CD4-positive, alpha-beta T cell (primary cell): ENCODE data around the gene OPN3. TPM values are rescaled to one million over a fixed set of nuclear protein-coding genes. Genes with fewer than 3 reads are reported as not detected.

ENCODE experiments used
- ATAC-seq: fragments of 200-7000 bp; cut with Tn5 transposase; one replicate; pipeline ENCODE4 v1.10.0; 2022; ENCODE audit warnings: mild to moderate bottlenecking; ENCODE audit not compliant: poor library complexity
- CTCF ChIA-PET: fragments of 350-600 bp; sonication (Branson Sonifier 250); formaldehyde crosslinking; loops from one replicate; lab custom pipeline; 2021; ENCODE audit warnings: antibody characterized with exemption, inconsistent platforms; lab: Charles Lee
- POLR2A ChIA-PET: fragments of 350-600 bp; sonication (Branson Sonifier 250); formaldehyde crosslinking; loops from one replicate; lab custom pipeline; 2021; ENCODE audit warnings: antibody characterized with exemption, inconsistent platforms; lab: Charles Lee
- DNase-seq, 14 experiments: peaks; one replicate each; pipeline ENCODE4 v3.0.0-alpha.2; 2013 to 2020; ENCODE audit warnings: mixed read lengths in 2 of 14
- H3K27ac ChIP-seq, 2 donors: one replicate each; pipeline versions ENCODE4 v1.5.1 to v1.7.0; 2013; ENCODE audit warnings: low read length in 2 of 2, low read depth in 1 of 2, mild to moderate bottlenecking in 1 of 2
- H3K27me3 ChIP-seq, 2 experiments: 1 replicate in 1 of 2; 2 replicates in 1 of 2; pipeline versions ENCODE4 v1.6.1 to v1.7.0; 2013; ENCODE audit warnings: low read length in 2 of 2, control low read depth in 1 of 2, mild to moderate bottlenecking in 1 of 2, moderate library complexity in 1 of 2; ENCODE audit not compliant: insufficient read depth in 2 of 2, control insufficient read depth in 1 of 2
- H3K36me3 ChIP-seq: one replicate; pipeline ENCODE4 v1.6.1; 2013; ENCODE audit warnings: low read length, control low read depth; ENCODE audit not compliant: insufficient read depth
- H3K4me1 ChIP-seq: one replicate; pipeline ENCODE4 v1.6.1; 2013; ENCODE audit warnings: low read length, control low read depth; ENCODE audit not compliant: insufficient read depth
- H3K4me3 ChIP-seq: one replicate; pipeline ENCODE4 v1.5.1; 2013; ENCODE audit warnings: mild to moderate bottlenecking, low read length, moderate library complexity
- H3K9me3 ChIP-seq, 2 experiments: 1 replicate in 1 of 2; 2 replicates in 1 of 2; pipeline versions ENCODE4 v1.6.1 to v1.7.0; 2013; ENCODE audit warnings: low read length in 2 of 2, mild to moderate bottlenecking in 2 of 2, control low read depth in 1 of 2, moderate library complexity in 1 of 2; ENCODE audit not compliant: control insufficient read depth in 1 of 2, insufficient read depth in 1 of 2
- H3K27ac Mint-ChIP-seq: one replicate; pipeline ENCODE4 v1.8.0; 2020; ENCODE audit warnings: mixed read lengths
- H3K27me3 Mint-ChIP-seq: one replicate; pipeline ENCODE4 v1.8.0; 2021; ENCODE audit warnings: mixed read lengths
- H3K36me3 Mint-ChIP-seq: one replicate; pipeline ENCODE4 v1.8.0; 2021; ENCODE audit warnings: low read depth, mixed read lengths
- H3K4me1 Mint-ChIP-seq: one replicate; pipeline ENCODE4 v1.8.0; 2021; ENCODE audit warnings: low read depth, mixed read lengths
- H3K4me3 Mint-ChIP-seq: one replicate; pipeline ENCODE4 v1.8.0; 2020; ENCODE audit warnings: mild to moderate bottlenecking, mixed read lengths
- H3K9me3 Mint-ChIP-seq: one replicate; pipeline ENCODE4 v1.8.0; 2020; ENCODE audit warnings: mixed read lengths
- intact Hi-C, 2 experiments: fragments of 100-400 bp; cut with DNase I in 1 of 2; cut with micrococcal nuclease in 1 of 2; formaldehyde crosslinking; loops; one replicate each; pipeline versions ENCODE4 v1.15.1 to v1.9.0; 2023 to 2025; cut with DNase I, micrococcal nuclease
- total RNA-seq, 174 experiments: library from RNA in 2 of 174; stranded (reverse) in 2 of 174; gene quantifications; one replicate each; pipeline ENCODE4 v1.2.3 and lab custom pipeline; 2021 to 2026
- TF ChIP-seq, protein P1 (sequence below): fragments of 200-600 bp; IDR thresholded peaks from one replicate; pipeline ENCODE4 v1.8.0; 2022; ENCODE audit warnings: antibody characterized with exemption, mild to moderate bottlenecking

The OPN3 gene
- total RNA-seq, 2 experiments from 2014 or later, result 1.9 to 2.3 TPM

DNA sequence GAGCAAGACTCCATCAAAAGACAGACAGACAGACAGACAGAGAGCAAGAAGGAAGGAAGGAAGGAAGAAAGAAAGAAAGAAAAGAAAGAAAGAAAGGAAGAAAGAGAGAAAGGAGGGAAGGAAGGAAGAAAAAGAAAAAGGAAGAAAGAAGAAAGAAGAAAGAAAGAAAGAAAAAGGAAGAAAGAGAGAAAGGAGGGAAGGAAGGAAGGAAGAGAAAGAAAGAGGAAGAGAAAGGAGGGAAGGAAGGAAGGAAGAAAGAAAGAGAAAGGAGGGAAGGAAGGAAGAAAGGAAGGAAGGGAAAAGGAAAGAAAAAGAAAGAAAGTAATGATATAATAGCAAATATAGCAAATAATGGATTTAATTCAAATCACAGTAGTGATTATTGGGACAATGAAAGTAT, 32.7 kb downstream of the OPN3 start:
- DNase-seq (no peak), ATAC-seq (no peak)
- Mint-ChIP-seq H3K4me3 (no peak overlapping the region), H3K36me3 (peaks cover 5% of the 10 kb centered on the region), H3K4me1 (no peaks in the 10 kb centered on the region), H3K27ac (no peak overlapping the region), H3K27me3 (no peaks in the 10 kb centered on the region), H3K9me3 (no peaks in the 10 kb centered on the region)
- no peaks in the 10 kb centered on the region for H3K27me3 ChIP-seq
- H3K4me3 ChIP-seq, result no peak overlapping the region
- H3K36me3 ChIP-seq, result no peaks in the 10 kb centered on the region
- intact Hi-C loops, result loop anchor here in 1 of 2 experiments (5.0 kb wide), 2 partner anchors 235 to 1715 kb away; no protein-coding TSS in a partner anchor
- no peaks in the 10 kb centered on the region for H3K9me3 ChIP-seq
- ChIA-PET CTCF (no interaction called here), POLR2A (no interaction called here)
- H3K4me1 ChIP-seq, result no peaks in the 10 kb centered on the region
- H3K27ac ChIP-seq, result no peak overlapping the region
- TF ChIP-seq, protein P1, sequence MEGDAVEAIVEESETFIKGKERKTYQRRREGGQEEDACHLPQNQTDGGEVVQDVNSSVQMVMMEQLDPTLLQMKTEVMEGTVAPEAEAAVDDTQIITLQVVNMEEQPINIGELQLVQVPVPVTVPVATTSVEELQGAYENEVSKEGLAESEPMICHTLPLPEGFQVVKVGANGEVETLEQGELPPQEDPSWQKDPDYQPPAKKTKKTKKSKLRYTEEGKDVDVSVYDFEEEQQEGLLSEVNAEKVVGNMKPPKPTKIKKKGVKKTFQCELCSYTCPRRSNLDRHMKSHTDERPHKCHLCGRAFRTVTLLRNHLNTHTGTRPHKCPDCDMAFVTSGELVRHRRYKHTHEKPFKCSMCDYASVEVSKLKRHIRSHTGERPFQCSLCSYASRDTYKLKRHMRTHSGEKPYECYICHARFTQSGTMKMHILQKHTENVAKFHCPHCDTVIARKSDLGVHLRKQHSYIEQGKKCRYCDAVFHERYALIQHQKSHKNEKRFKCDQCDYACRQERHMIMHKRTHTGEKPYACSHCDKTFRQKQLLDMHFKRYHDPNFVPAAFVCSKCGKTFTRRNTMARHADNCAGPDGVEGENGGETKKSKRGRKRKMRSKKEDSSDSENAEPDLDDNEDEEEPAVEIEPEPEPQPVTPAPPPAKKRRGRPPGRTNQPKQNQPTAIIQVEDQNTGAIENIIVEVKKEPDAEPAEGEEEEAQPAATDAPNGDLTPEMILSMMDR, result no peak

DNA sequence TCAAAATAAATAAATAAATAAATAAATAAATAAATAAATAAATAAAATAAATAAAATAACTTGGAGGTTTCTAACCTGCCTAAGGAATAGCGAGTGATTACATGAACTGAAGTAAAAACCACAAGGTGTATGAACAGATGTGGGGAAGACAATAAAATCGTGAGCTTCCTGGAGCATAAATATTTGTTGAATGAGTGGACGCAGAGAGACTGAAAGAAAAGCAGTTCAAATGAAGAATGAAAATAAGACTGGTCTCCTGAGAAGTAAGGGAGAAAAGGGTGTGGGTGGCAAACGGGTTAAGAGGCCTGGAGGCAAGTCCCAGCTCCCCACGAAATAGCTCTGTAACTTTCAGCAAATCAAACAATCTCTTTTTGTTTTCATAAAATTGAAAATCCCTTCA, 33.6 kb downstream of the OPN3 start:
- Histone ChIP-seq H3K27ac (no peak overlapping the region), H3K9me3 (no peaks in the 10 kb centered on the region), H3K36me3 (no peaks in the 10 kb centered on the region), H3K27me3 (no peaks in the 10 kb centered on the region), H3K4me3 (no peak overlapping the region), H3K4me1 (no peaks in the 10 kb centered on the region)
- DNase-seq, result no peak
- Mint-ChIP-seq H3K36me3 (peaks cover 5% of the 10 kb centered on the region), H3K4me3 (no peak overlapping the region), H3K27ac (no peak overlapping the region), H3K9me3 (no peaks in the 10 kb centered on the region), H3K4me1 (no peaks in the 10 kb centered on the region), H3K27me3 (no peaks in the 10 kb centered on the region)
- ChIA-PET POLR2A (no interaction called here), CTCF (no interaction called here)
- TF ChIP-seq, protein P1, result no peak
- ATAC-seq, result no peak
- intact Hi-C loops, result loop anchor here in 1 of 2 experiments (5.0 kb wide), 2 partner anchors 236 to 1716 kb away; no protein-coding TSS in a partner anchor

DNA sequence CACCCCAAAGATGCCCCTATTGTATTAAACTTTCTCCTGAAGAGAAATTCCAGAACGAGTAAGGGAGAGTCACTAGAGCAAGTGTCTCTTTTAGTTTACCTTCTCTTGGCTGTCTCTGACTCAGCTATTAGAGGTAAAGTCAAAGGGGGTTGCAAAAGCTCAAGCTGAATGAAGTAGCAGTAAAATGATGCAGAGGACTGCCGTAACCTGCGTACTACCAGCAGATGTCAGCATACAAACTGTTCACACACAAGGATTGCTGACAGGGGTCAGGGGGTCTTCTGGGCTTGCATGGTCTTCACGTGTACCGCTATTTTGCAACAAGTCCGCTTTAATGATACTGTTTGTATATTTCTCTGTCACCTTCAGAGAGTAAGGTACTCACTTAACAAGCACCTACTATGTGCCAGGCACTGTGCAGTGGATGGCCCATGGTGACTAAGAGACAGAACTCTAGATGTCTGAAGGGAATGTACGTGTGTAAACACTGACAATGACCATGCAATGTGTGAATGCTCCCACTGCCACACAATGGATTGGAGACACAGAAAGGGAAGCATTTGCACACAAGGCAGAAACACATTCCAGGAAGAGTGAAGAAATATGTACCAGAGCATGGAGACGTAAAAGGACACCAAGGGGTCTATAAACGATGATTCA, 34.9 kb downstream of the OPN3 start:
- H3K27ac Mint-ChIP-seq, result no peak overlapping the region
- POLR2A ChIA-PET, result no interaction called here
- intact Hi-C loops, result loop anchor here in 1 of 2 experiments (5.0 kb wide), 2 partner anchors 237 to 1717 kb away; no protein-coding TSS in a partner anchor
- Histone ChIP-seq H3K4me3 (no peak overlapping the region), H3K4me1 (no peaks in the 10 kb centered on the region), H3K27ac (no peak overlapping the region), H3K36me3 (no peaks in the 10 kb centered on the region), H3K9me3 (no peaks in the 10 kb centered on the region), H3K27me3 (no peaks in the 10 kb centered on the region)
- H3K4me1 Mint-ChIP-seq, result no peaks in the 10 kb centered on the region
- no peaks in the 10 kb centered on the region for H3K27me3 Mint-ChIP-seq
- CTCF ChIA-PET, result no interaction called here
- H3K4me3 Mint-ChIP-seq, result no peak overlapping the region
- H3K36me3 Mint-ChIP-seq, result peaks cover 5% of the 10 kb centered on the region
- ATAC-seq (no peak), DNase-seq (peak in 2 of 14 experiments; percentile 6 to 23)
- no peaks in the 10 kb centered on the region for H3K9me3 Mint-ChIP-seq
- TF ChIP-seq, protein P1, result no peak
